GM12878 (cell line): Measurements from ENCODE around the gene ITGA5. TPM values are rescaled to one million over a fixed set of nuclear protein-coding genes. Genes with fewer than 3 reads are reported as not detected.

Source experiments
- ATAC-seq: fragments of 200-7000 bp; cut with Tn5 transposase; 3 replicates; pipeline ENCODE4 v1.9.1; 2020; ENCODE audit warnings: mild to moderate bottlenecking, moderate library complexity
- BruUV-seq: library from RNA; stranded (reverse); fragments of 400-500 nt; replicated peaks from 2 replicates; lab custom pipeline; 2021; lab: Mats Ljungman, UMichigan
- CTCF ChIA-PET: fragments of 300-600 bp; sonication (Branson Sonifier 250); formaldehyde crosslinking; extraction: SDS; loops from one replicate; lab custom pipeline; 2021; ENCODE audit warnings: inconsistent platforms; lab: Yijun Ruan, JAX
- POLR2A ChIA-PET: fragments of 350-600 bp; formaldehyde crosslinking; extraction: SDS; loops from one replicate; lab custom pipeline; 2021; ENCODE audit warnings: inconsistent platforms; lab: Charles Lee
- RAD21 ChIA-PET: fragments of 300-600 bp; sonication (Branson Sonifier 250); formaldehyde crosslinking; loops from one replicate; lab custom pipeline; 2023; ENCODE audit warnings: antibody characterized with exemption; ENCODE audit not compliant: unreplicated experiment; lab: Charles Lee
- SMC1A ChIA-PET: fragments of 300-600 bp; sonication (Branson Sonifier 250); formaldehyde crosslinking; loops from one replicate; lab custom pipeline; 2023; ENCODE audit not compliant: unreplicated experiment, uncharacterized antibody; lab: Charles Lee
- DNase-seq: peaks from one replicate; pipeline ENCODE4 v3.0.0-alpha.2; 2011; ENCODE audit warnings: low read depth, low spot score
- FAIRE-seq: peaks from 3 replicates; lab custom pipeline; 2011; peaks lifted over from hg19 to GRCh38; lab: Jason Lieb, UNC
- H2AFZ ChIP-seq: 2 replicates; pipeline ENCODE4 v1.6.0; 2011; ENCODE audit warnings: low read depth, low read length, control low read depth; ENCODE audit not compliant: control insufficient read depth
- H3K27ac ChIP-seq: 2 replicates; pipeline ENCODE4 v1.5.1; 2011; ENCODE audit warnings: control low read depth; ENCODE audit not compliant: control insufficient read depth, insufficient read depth
- H3K27me3 ChIP-seq, 2 experiments: replicated peaks in 1 of 2; 2 replicates each; pipeline versions ENCODE4 v1.6.0 to v1.6.1; 2011; ENCODE audit warnings: low read length in 1 of 2; ENCODE audit not compliant: control insufficient read depth in 2 of 2, insufficient read depth in 2 of 2
- H3K36me3 ChIP-seq, 2 experiments: 2 replicates each; pipeline ENCODE4 v1.5.1; 2011; ENCODE audit warnings: low read length in 1 of 2; ENCODE audit not compliant: control insufficient read depth in 2 of 2, insufficient read depth in 2 of 2
- H3K4me1 ChIP-seq: 2 replicates; pipeline ENCODE4 v1.6.1; 2011; ENCODE audit warnings: mild to moderate bottlenecking, low read length, moderate library complexity, mixed read lengths; ENCODE audit not compliant: control insufficient read depth, insufficient read depth
- H3K4me2 ChIP-seq: 2 replicates; pipeline ENCODE4 v1.6.0; 2011; ENCODE audit warnings: control low read depth; ENCODE audit not compliant: control insufficient read depth, insufficient read depth
- H3K4me3 ChIP-seq: fragments of 200-600 bp; sonication (generic); 2 replicates; pipeline ENCODE4 v1.5.1; 2016
- H3K79me2 ChIP-seq: 2 replicates; pipeline ENCODE4 v1.6.0; 2011; ENCODE audit warnings: low read length; ENCODE audit not compliant: control insufficient read depth, insufficient read depth
- H3K9ac ChIP-seq: 2 replicates; pipeline ENCODE4 v1.8.0; 2011; ENCODE audit warnings: low read length, control low read depth, mixed read lengths; ENCODE audit not compliant: control insufficient read depth, insufficient read depth
- H3K9me3 ChIP-seq: replicated peaks from 3 replicates; pipeline ENCODE4 v1.5.1; 2011; ENCODE audit warnings: mild to moderate bottlenecking, low read length; ENCODE audit not compliant: control insufficient read depth, insufficient read depth
- H4K20me1 ChIP-seq: 2 replicates; pipeline ENCODE4 v1.6.0; 2011; ENCODE audit not compliant: control insufficient read depth, insufficient read depth
- ATF7 ChIP-seq: fragments of 450-650 bp; IDR thresholded peaks from 2 replicates; pipeline ENCODE4 v1.6.1; 2016; ENCODE audit warnings: low read depth, mild to moderate bottlenecking
- GATAD2B ChIP-seq: fragments of 450-650 bp; conservative IDR thresholded peaks from 2 replicates; pipeline ENCODE4 v1.6.1; 2017; ENCODE audit warnings: low read depth, mild to moderate bottlenecking, moderate library complexity
- MTA3 ChIP-seq: IDR thresholded peaks from 2 replicates; pipeline ENCODE4 v1.6.1; 2012; ENCODE audit warnings: low read length, inconsistent platforms, borderline replicate concordance
- NR2F1 ChIP-seq: fragments of 450-650 bp; conservative IDR thresholded peaks from 2 replicates; pipeline ENCODE4 v1.6.1; 2017; ENCODE audit warnings: mild to moderate bottlenecking
- PAX5 ChIP-seq: IDR thresholded peaks from 2 replicates; pipeline ENCODE4 v1.6.1; 2011; ENCODE audit warnings: low read depth, low read length, borderline replicate concordance
- RBBP5 ChIP-seq: fragments of 200-600 bp; sonication (generic); conservative IDR thresholded peaks from 2 replicates; pipeline ENCODE4 v1.6.1; 2016
- SIN3A ChIP-seq: IDR thresholded peaks from 2 replicates; pipeline ENCODE4 v1.6.1; 2012; ENCODE audit warnings: low read depth, low read length, improper control_type of control experiment
- SIX5 ChIP-seq: IDR thresholded peaks from 2 replicates; pipeline ENCODE4 v1.6.1; 2011; ENCODE audit warnings: mild to moderate bottlenecking, low read depth, low read length, moderate library complexity; ENCODE audit not compliant: severe bottlenecking
- WRNIP1 ChIP-seq: IDR thresholded peaks from 2 replicates; pipeline ENCODE4 v1.6.1; 2011; ENCODE audit warnings: low read depth, low read length, improper control_type of control experiment, borderline replicate concordance
- ZNF207 ChIP-seq: fragments of 450-650 bp; IDR thresholded peaks from 2 replicates; pipeline ENCODE4 v1.6.1; 2014; ENCODE audit warnings: antibody characterized with exemption, mild to moderate bottlenecking, borderline replicate concordance
- WGBS: methylation state at CpG from one replicate; pipeline ENCODE4 v1.1.6; 2016; ENCODE audit warnings: low lambda C conversion rate; ENCODE audit not compliant: insufficient replicate concordance, insufficient coverage; ENCODE audit errors: missing lambda C conversion rate; 5-methylcytosine and 5-hydroxymethylcytosine counted together
- in situ Hi-C: fragments of 300-500 bp; cut with MboI; formaldehyde crosslinking; loops from 9 replicates; pipeline ENCODE4 v1.14.3; 2018; ENCODE audit warnings: mixed read lengths
- intact Hi-C: fragments of 100-400 bp; cut with micrococcal nuclease; formaldehyde crosslinking; loops from one replicate; pipeline ENCODE4 v1.14.2; 2022; ENCODE audit not compliant: unreplicated experiment
- polyA plus RNA-seq, 11 experiments: library from polyadenylated mRNA; depleted of rRNA in 4 of 11; unstranded in 6 of 11; stranded (reverse) in 5 of 11; fragments of >200 nt; fragmentation: Nextera tagmentation in 4 of 11; fragmentation: Illumina TruSeq in 1 of 11; extraction: Ambion mirVana in 4 of 11; extraction: Trizol in 1 of 11; gene quantifications; 1 replicate in 1 of 11; 2 replicates in 10 of 11; pipeline versions ENCODE4 v1.2.1 to v1.2.3, GENCODE V29; 2011 to 2016; ENCODE audit warnings: inconsistent platforms in 2 of 11, missing spikeins in 2 of 11, low read depth in 1 of 11
- total RNA-seq, 4 experiments: library from RNA; depleted of rRNA in 3 of 4; stranded (reverse); fragments of >200 nt in 3 of 4; fragmentation: Illumina TruSeq in 1 of 4; extraction: Trizol in 1 of 4; gene quantifications; 2 replicates each; pipeline versions ENCODE4 v1.2.1 to v1.2.3, GENCODE V29; 2013 to 2021
- TF ChIP-seq, protein P1 (sequence below): IDR thresholded peaks from 2 replicates; pipeline ENCODE4 v1.6.1; 2011; ENCODE audit warnings: borderline replicate concordance, low read depth, mild to moderate bottlenecking, moderate library complexity, mixed read lengths, low read length; ENCODE audit not compliant: insufficient read depth; ENCODE audit errors: extremely low read length
- TF ChIP-seq, protein P2 (sequence below): fragments of 450-650 bp; IDR thresholded peaks from 2 replicates; pipeline ENCODE4 v1.6.1; 2018; ENCODE audit warnings: borderline replicate concordance, mild to moderate bottlenecking; ENCODE audit not compliant: partially characterized antibody
- TF ChIP-seq, protein P3 (sequence below): fragments of 450-650 bp; formaldehyde crosslinking; IDR thresholded peaks from 2 replicates; pipeline ENCODE4 v1.4.0; 2022; ENCODE audit warnings: mild to moderate bottlenecking, moderate library complexity
- TF ChIP-seq, protein P4 (sequence below): fragments of 150-350 bp; IDR thresholded peaks from 2 replicates; pipeline ENCODE4 v1.6.1; 2014; ENCODE audit warnings: mild to moderate bottlenecking, low read depth, low read length

Gene ITGA5
- total and polyA plus RNA-seq, 10 of the 15 experiments (the other 5 are each of a cell fraction or from before 2014, with no cell fraction given): 0.15 to 22.5 (median 0.61) TPM

DNA sequence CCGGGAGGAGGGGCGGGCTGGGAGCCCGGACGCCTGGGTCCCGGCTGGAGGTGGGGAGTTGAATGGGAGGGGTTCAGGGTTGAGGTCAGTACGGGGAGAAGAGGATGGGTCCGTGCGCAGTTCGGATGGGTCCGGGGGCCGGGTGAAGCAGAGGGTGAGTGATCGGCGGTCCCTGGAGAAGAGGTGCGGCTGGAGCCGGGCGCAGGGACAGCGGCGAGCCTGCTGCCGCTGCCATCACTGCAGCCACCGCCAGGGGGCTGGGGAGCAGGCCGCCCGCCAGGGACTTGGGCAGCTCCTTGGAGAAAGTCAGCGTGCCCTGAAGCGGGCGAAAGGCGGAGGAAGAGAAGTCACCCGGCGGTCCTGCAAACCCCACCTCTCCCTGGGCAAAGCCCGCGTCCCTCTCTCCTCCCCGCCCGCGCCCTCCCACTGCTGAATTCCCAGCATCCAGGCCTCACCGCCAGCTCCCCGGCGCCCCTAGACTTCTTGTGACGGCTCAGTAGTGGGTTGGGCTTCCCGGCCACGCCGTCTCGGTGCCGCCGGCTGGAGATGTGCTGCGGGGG lies 48.8 kb downstream of the ITGA5 start:
- ChIA-PET RAD21 (interaction anchor here (2.1 kb wide), 1 partner anchor 10 kb away, joined by 5 read pairs; no protein-coding TSS in a partner anchor), SMC1A (interaction anchor here (0.6 to 1.2 kb wide), 3 partner anchors 36 to 150 kb away, joined by 3 read pairs; no protein-coding TSS in a partner anchor), CTCF (interaction anchor here (0.6 to 4.9 kb wide), 12 partner anchors 9 to 119 kb away, joined by 3 to 20 read pairs (median 4); partner anchors contain the start of gene COPZ1), POLR2A (interaction anchor here (0.6 kb wide), 1 partner anchor 23 kb away, joined by 5 read pairs; no protein-coding TSS in a partner anchor)
- Histone ChIP-seq H3K36me3 (no peaks in the 10 kb centered on the region), H4K20me1 (no peaks in the 10 kb centered on the region), H3K27me3 (no peaks in the 10 kb centered on the region), H3K9me3 (no peaks in the 10 kb centered on the region), H2AFZ (no peak overlapping the region), H3K4me3 (no peak overlapping the region), H3K4me1 (peaks cover 15% of the 10 kb centered on the region), H3K27ac (no peak overlapping the region), H3K9ac (no peak overlapping the region), H3K79me2 (no peaks in the 10 kb centered on the region), H3K4me2 (no peak overlapping the region)
- intact Hi-C loops (loop anchor here (10.0 kb wide), 1 partner anchor 365 kb away; the partner anchor contains the start of genes HOXC8 and HOXC9), in situ Hi-C loops (no loop called here)
- WGBS: 89% methylated on average over 21 of the region's 44 CpGs
- ATAC-seq (no peak), DNase-seq (no peak), FAIRE-seq (no peak)
- no TSS peak for BruUV-seq
- no peak for TF ChIP-seq ATF7
- TF ChIP-seq, protein P1, sequence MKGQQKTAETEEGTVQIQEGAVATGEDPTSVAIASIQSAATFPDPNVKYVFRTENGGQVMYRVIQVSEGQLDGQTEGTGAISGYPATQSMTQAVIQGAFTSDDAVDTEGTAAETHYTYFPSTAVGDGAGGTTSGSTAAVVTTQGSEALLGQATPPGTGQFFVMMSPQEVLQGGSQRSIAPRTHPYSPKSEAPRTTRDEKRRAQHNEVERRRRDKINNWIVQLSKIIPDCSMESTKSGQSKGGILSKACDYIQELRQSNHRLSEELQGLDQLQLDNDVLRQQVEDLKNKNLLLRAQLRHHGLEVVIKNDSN: no peak
- no peak for TF ChIP-seq MTA3
- no peak for TF ChIP-seq PAX5
- TF ChIP-seq, protein P2, sequence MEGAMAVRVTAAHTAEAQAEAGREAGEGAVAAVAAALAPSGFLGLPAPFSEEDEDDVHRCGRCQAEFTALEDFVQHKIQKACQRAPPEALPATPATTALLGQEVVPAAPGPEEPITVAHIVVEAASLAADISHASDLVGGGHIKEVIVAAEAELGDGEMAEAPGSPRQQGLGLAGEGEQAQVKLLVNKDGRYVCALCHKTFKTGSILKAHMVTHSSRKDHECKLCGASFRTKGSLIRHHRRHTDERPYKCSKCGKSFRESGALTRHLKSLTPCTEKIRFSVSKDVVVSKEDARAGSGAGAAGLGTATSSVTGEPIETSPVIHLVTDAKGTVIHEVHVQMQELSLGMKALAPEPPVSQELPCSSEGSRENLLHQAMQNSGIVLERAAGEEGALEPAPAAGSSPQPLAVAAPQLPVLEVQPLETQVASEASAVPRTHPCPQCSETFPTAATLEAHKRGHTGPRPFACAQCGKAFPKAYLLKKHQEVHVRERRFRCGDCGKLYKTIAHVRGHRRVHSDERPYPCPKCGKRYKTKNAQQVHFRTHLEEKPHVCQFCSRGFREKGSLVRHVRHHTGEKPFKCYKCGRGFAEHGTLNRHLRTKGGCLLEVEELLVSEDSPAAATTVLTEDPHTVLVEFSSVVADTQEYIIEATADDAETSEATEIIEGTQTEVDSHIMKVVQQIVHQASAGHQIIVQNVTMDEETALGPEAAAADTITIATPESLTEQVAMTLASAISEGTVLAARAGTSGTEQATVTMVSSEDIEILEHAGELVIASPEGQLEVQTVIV: no peak
- no peak for TF ChIP-seq GATAD2B
- TF ChIP-seq NR2F1: no peak
- TF ChIP-seq SIN3A: no peak
- TF ChIP-seq, protein P3, sequence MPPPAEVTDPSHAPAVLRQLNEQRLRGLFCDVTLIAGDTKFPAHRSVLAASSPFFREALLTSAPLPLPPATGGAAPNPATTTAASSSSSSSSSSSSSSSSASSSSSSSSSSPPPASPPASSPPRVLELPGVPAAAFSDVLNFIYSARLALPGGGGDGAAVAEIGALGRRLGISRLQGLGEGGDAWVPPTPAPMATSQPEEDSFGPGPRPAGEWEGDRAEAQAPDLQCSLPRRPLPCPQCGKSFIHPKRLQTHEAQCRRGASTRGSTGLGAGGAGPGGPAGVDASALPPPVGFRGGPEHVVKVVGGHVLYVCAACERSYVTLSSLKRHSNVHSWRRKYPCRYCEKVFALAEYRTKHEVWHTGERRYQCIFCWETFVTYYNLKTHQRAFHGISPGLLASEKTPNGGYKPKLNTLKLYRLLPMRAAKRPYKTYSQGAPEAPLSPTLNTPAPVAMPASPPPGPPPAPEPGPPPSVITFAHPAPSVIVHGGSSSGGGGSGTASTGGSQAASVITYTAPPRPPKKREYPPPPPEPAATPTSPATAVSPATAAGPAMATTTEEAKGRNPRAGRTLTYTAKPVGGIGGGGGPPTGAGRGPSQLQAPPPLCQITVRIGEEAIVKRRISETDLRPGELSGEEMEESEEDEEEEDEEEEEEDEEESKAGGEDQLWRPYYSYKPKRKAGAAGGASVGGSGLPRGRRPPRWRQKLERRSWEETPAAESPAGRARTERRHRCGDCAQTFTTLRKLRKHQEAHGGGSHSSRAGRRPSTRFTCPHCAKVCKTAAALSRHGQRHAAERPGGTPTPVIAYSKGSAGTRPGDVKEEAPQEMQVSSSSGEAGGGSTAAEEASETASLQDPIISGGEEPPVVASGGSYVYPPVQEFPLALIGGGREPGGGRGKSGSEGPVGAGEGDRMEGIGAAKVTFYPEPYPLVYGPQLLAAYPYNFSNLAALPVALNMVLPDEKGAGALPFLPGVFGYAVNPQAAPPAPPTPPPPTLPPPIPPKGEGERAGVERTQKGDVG: no peak
- no peak for TF ChIP-seq ZNF207
- TF ChIP-seq RBBP5: no peak
- TF ChIP-seq, protein P4, sequence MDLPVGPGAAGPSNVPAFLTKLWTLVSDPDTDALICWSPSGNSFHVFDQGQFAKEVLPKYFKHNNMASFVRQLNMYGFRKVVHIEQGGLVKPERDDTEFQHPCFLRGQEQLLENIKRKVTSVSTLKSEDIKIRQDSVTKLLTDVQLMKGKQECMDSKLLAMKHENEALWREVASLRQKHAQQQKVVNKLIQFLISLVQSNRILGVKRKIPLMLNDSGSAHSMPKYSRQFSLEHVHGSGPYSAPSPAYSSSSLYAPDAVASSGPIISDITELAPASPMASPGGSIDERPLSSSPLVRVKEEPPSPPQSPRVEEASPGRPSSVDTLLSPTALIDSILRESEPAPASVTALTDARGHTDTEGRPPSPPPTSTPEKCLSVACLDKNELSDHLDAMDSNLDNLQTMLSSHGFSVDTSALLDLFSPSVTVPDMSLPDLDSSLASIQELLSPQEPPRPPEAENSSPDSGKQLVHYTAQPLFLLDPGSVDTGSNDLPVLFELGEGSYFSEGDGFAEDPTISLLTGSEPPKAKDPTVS: no peak
- no peak for TF ChIP-seq WRNIP1
- no peak for TF ChIP-seq SIX5
